A673 (cell line): ENCODE measurements around the gene PALLD. TPM values are rescaled to one million over a fixed set of nuclear protein-coding genes. Genes with fewer than 3 reads are reported as not detected.
"Not testable (repeated sequence)": the region's sequence is repeated elsewhere in the genome, so short reads cannot be mapped to it uniquely, and the experiment has no call there.

Source experiments
- BruUV-seq: library from RNA; stranded (reverse); fragments of 400-500 nt; replicated peaks from 2 replicates; lab custom pipeline; 2021; lab: Mats Ljungman, UMichigan
- CTCF ChIA-PET: fragments of 300-600 bp; sonication (Branson Sonifier 250); formaldehyde crosslinking; loops from one replicate; lab custom pipeline; 2022; ENCODE audit warnings: antibody characterized with exemption; lab: Charles Lee
- POLR2A ChIA-PET: fragments of 300-600 bp; sonication (Branson Sonifier 250); formaldehyde crosslinking; loops from one replicate; lab custom pipeline; 2022; ENCODE audit warnings: antibody characterized with exemption; ENCODE audit not compliant: low non-redundant PET; lab: Charles Lee
- DNase-seq: peaks from one replicate; pipeline ENCODE4 v3.0.0-alpha.2; 2015; ENCODE audit warnings: low spot score
- H3K27ac ChIP-seq: fragments of 200-600 bp; sonication (generic); 2 replicates; pipeline ENCODE4 v1.5.1; 2016; ENCODE audit warnings: mixed run types, low read depth, mild to moderate bottlenecking, mixed read lengths, antibody characterized with exemption, low read length; ENCODE audit not compliant: poor library complexity, severe bottlenecking
- H3K27me3 ChIP-seq: fragments of 200-600 bp; sonication (generic); replicated peaks from 2 replicates; pipeline ENCODE4 v1.6.1; 2017; ENCODE audit warnings: mixed run types, low read depth, mild to moderate bottlenecking, mixed read lengths, antibody characterized with exemption, low read length; ENCODE audit not compliant: insufficient read depth, poor library complexity
- H3K36me3 ChIP-seq: fragments of 200-600 bp; sonication (generic); 2 replicates; pipeline ENCODE4 v1.6.1; 2016; ENCODE audit warnings: mixed run types, mild to moderate bottlenecking, mixed read lengths, antibody characterized with exemption, low read length; ENCODE audit not compliant: insufficient read depth, poor library complexity, severe bottlenecking
- H3K4me1 ChIP-seq: fragments of 200-600 bp; sonication (generic); 2 replicates; pipeline ENCODE4 v1.6.1; 2017; ENCODE audit warnings: mixed run types, mild to moderate bottlenecking, mixed read lengths, antibody characterized with exemption, low read length; ENCODE audit not compliant: insufficient read depth, poor library complexity, severe bottlenecking
- H3K4me3 ChIP-seq: fragments of 200-600 bp; sonication (generic); 2 replicates; pipeline ENCODE4 v1.5.1; 2016; ENCODE audit warnings: low read depth, mixed run types, mild to moderate bottlenecking, mixed read lengths, low read length; ENCODE audit not compliant: poor library complexity, severe bottlenecking
- H3K9me3 ChIP-seq: fragments of 200-600 bp; sonication (generic); 2 replicates; pipeline ENCODE4 v1.6.1; 2016; ENCODE audit warnings: mixed run types, low read depth, mild to moderate bottlenecking, mixed read lengths, antibody characterized with exemption, low read length; ENCODE audit not compliant: poor library complexity, severe bottlenecking
- EZH2 ChIP-seq: fragments of 200-600 bp; sonication (generic); IDR thresholded peaks from 2 replicates; pipeline ENCODE4 v1.6.1; 2017; ENCODE audit warnings: borderline replicate concordance, low read depth, mild to moderate bottlenecking, mixed read lengths, antibody characterized with exemption, low read length; ENCODE audit not compliant: poor library complexity, severe bottlenecking
- intact Hi-C: fragments of 100-400 bp; cut with micrococcal nuclease; formaldehyde crosslinking; loops from one replicate; pipeline ENCODE4 v1.10.0; 2022; ENCODE audit not compliant: unreplicated experiment
- total RNA-seq: library from RNA; stranded (reverse); gene quantifications from 2 replicates; pipeline ENCODE4 v1.2.3, GENCODE V29; 2021
- TF ChIP-seq, protein P1 (sequence below): fragments of 300-800, 200-600 bp; sonication (generic); conservative IDR thresholded peaks from 2 replicates; pipeline ENCODE4 v1.5.1; 2017; ENCODE audit warnings: low read depth, mild to moderate bottlenecking, antibody characterized with exemption, low read length, moderate library complexity, mixed read lengths

The PALLD gene
- total RNA-seq, 1 experiment from 2014 or later, result 44.1 TPM

DNA sequence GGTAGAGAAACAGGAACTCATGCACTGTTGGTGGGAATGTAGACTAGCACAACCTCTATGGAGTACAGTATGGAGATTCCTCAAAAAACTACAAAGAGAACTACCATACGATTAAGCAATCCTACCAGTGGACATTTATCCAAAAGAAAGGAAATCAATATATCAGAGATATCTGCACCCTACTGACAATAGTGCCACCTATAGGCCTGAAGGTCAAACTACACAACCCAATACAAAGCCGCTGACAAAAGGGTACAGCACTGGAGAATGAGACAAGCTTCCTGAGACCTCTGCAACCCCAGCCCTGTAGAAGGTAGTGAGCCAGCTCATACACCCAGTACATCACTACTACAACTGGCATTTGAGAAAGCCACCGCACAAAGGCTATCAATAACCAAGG, 446.1 kb downstream of the PALLD start:
- intact Hi-C loops, result no loop called here
- no peak overlapping the region for H3K27ac ChIP-seq
- no peaks in the 10 kb centered on the region for H3K36me3 ChIP-seq
- H3K4me3 ChIP-seq, result no peak overlapping the region
- ChIA-PET CTCF (no interaction called here), POLR2A (no interaction called here)
- DNase-seq, result peak; percentile 35
- peaks cover 14% of the 10 kb centered on the region for H3K4me1 ChIP-seq
- TF ChIP-seq EZH2, result no peak
- TF ChIP-seq, protein P1, sequence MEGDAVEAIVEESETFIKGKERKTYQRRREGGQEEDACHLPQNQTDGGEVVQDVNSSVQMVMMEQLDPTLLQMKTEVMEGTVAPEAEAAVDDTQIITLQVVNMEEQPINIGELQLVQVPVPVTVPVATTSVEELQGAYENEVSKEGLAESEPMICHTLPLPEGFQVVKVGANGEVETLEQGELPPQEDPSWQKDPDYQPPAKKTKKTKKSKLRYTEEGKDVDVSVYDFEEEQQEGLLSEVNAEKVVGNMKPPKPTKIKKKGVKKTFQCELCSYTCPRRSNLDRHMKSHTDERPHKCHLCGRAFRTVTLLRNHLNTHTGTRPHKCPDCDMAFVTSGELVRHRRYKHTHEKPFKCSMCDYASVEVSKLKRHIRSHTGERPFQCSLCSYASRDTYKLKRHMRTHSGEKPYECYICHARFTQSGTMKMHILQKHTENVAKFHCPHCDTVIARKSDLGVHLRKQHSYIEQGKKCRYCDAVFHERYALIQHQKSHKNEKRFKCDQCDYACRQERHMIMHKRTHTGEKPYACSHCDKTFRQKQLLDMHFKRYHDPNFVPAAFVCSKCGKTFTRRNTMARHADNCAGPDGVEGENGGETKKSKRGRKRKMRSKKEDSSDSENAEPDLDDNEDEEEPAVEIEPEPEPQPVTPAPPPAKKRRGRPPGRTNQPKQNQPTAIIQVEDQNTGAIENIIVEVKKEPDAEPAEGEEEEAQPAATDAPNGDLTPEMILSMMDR, result peak; percentile 69
- H3K9me3 ChIP-seq, result no peaks in the 10 kb centered on the region
- BruUV-seq, result no TSS peak
- no peaks in the 10 kb centered on the region for H3K27me3 ChIP-seq

DNA sequence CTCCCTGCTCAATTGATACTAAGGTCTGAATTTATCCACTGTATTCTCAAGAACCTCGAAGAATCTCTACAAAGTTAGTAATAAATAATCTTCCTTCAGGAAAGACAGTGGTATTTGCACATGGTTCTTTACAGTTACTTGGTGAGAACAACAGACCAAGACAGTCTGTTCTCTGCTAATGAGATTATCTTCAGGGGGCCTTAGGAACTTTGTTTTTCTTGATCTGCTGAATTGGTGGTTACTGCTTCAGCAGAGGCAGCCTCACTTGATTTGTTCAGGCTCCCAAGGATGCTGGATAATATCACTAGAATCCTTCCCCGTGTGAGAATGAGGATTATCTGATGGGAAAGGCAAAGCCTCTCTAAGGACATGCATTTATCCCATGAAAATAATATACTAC, 448.4 kb downstream of the PALLD start:
- H3K27ac ChIP-seq, result no peak overlapping the region
- H3K4me1 ChIP-seq, result peaks cover 14% of the 10 kb centered on the region
- BruUV-seq, result no TSS peak
- no peak overlapping the region for H3K4me3 ChIP-seq
- no peaks in the 10 kb centered on the region for H3K36me3 ChIP-seq
- ChIA-PET POLR2A (no interaction called here), CTCF (no interaction called here)
- H3K9me3 ChIP-seq, result no peaks in the 10 kb centered on the region
- peak; percentile 63 for DNase-seq
- intact Hi-C loops, result no loop called here
- no peak for TF ChIP-seq EZH2
- TF ChIP-seq, protein P1, result no peak
- no peaks in the 10 kb centered on the region for H3K27me3 ChIP-seq

DNA sequence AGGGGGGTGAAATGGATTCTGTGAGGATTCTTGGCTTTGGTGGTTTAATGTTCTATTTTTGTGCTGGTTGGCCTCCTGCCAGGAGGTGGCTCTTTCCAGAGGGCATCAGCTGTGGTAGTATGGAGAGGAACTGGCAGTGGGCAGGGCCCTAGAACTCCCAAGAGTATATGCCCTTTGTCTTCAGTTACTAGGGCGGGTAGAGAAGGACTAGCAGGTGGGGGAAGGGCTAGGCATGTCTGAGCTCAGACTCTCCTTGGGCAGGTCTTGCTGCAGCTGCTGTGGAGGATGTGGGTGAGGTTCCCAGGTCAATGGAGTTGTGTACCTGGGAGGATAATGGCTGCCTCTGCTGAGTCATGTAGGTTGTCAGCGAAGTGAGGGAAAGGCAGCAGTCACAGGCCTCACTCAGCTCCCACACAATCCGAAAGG, 456.0 kb downstream of the PALLD start:
- CTCF ChIA-PET, result not testable (repeated sequence)

DNA sequence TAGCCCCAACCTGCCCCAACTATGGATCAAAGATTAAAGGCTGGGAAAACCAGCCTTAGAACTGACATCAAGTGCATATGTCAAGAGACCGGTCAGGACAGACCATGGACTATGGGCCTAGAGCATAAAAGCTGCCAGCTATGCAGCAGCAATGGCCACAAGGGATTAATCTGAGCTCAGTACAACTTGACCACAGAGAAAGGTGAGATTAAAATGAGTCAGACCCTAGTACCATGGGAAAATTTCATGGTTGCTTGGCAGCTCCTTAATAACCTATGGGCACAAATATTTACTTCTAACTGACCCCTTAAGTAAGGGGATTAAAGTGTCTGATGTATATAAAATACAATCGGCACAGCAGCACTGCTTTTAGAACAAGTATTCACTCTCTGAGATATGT, 458.8 kb downstream of the PALLD start:
- Histone ChIP-seq H3K4me3 (no peak overlapping the region), H3K9me3 (no peaks in the 10 kb centered on the region), H3K36me3 (no peaks in the 10 kb centered on the region), H3K4me1 (peaks cover 7% of the 10 kb centered on the region), H3K27ac (no peak overlapping the region), H3K27me3 (no peaks in the 10 kb centered on the region)
- TF ChIP-seq EZH2, result no peak
- TF ChIP-seq, protein P1, result no peak
- no TSS peak for BruUV-seq
- intact Hi-C loops, result no loop called here
- no peak for DNase-seq
- ChIA-PET POLR2A (no interaction called here), CTCF (no interaction called here)

More for the DNA sequence above, 456.0 kb downstream of the PALLD start:
- BruUV-seq, H3K36me3 ChIP-seq, H3K4me3 ChIP-seq, POLR2A ChIA-PET, intact Hi-C loops, H3K9me3 ChIP-seq, H3K27me3 ChIP-seq, H3K4me1 ChIP-seq, H3K27ac ChIP-seq: not testable (repeated sequence)
- DNase-seq, result peak; percentile 6
